ENCODE results near the gene LARGE1. TPM values are rescaled to one million over a fixed set of nuclear protein-coding genes. Genes with fewer than 3 reads are reported as not detected.

The LARGE1 gene
- total and polyA plus RNA-seq, 7 donors, result 14.9 to 91.6 (median 46.1) TPM

- Histone ChIP-seq H3K4me3 (no peak overlapping the region), H3K4me1 (peaks cover 12% of the 10 kb centered on the region), H3K27ac (no peak overlapping the region), H3K9me3 (peaks cover 9% of the 10 kb centered on the region), H3K27me3 (ENCODE audit: insufficient read depth in 3 of 3, low read length in 2 of 3) (no peaks in the 10 kb centered on the region), H3K36me3 (ENCODE audit: insufficient read depth in 1 of 2, low read depth in 1 of 2) (no peaks in the 10 kb centered on the region)
- DNase-seq (no peak), ATAC-seq (peak in 1 of 4 donors; percentile 5)
- intact Hi-C loops (cut with DNase I), result loop anchor here (2.0 to 10.0 kb wide), 5 partner anchors 52 to 592 kb away; partner anchors contain the start of gene LARGE1 (in 1 of the 2)
- TF ChIP-seq CTCF (IDR thresholded peaks at IDR 0.05), result no peak
- 72 to 87% (median 75%) methylated on average over 13 of the region's 13 CpGs for WGBS, 3 donors
These were observed 400.0 kb downstream of the LARGE1 start for GRCh38 chr22:33519974-33520903.

GRCh38 chr22:33519071-33519973, 401.0 kb downstream of the LARGE1 start:
- no peaks in the 10 kb centered on the region for H3K27me3 ChIP-seq (ENCODE audit: insufficient read depth in 3 of 3, low read length in 2 of 3)
- H3K27ac ChIP-seq, result no peak overlapping the region
- TF ChIP-seq CTCF (IDR thresholded peaks at IDR 0.05), result peak; percentile 66
- H3K9me3 ChIP-seq, result peaks cover 9% of the 10 kb centered on the region
- H3K4me3 ChIP-seq, result no peak overlapping the region
- no peaks in the 10 kb centered on the region for H3K36me3 ChIP-seq (ENCODE audit: insufficient read depth in 1 of 2, low read depth in 1 of 2)
- ATAC-seq (peak; percentile 56 to 80 (median 60)), DNase-seq (peak in 1 of 2 donors; percentile 17)
- intact Hi-C loops (cut with DNase I), result loop anchor here (2.0 to 10.0 kb wide), 5 partner anchors 53 to 593 kb away; partner anchors contain the start of gene LARGE1 (in 1 of the 2)
- WGBS, 3 donors, result 32 to 50% (median 40%) methylated on average over 13 of the region's 13 CpGs
- peaks cover 4% of the 10 kb centered on the region for H3K4me1 ChIP-seq

- DNase-seq, result no peak
- TF ChIP-seq CTCF (IDR thresholded peaks at IDR 0.05), result no peak
- ATAC-seq, result no peak
- H3K9me3 ChIP-seq, result peaks cover 9% of the 10 kb centered on the region
- H3K4me1 ChIP-seq, result peaks cover 4% of the 10 kb centered on the region
- WGBS, 3 donors, result 95 to 97% (median 97%) methylated on average over 7 of the region's 7 CpGs
- no peaks in the 10 kb centered on the region for H3K36me3 ChIP-seq (ENCODE audit: insufficient read depth in 1 of 2, low read depth in 1 of 2)
- H3K27me3 ChIP-seq (ENCODE audit: insufficient read depth in 3 of 3, low read length in 2 of 3), result no peaks in the 10 kb centered on the region
- no peak overlapping the region for H3K27ac ChIP-seq
- intact Hi-C loops (cut with DNase I), result loop anchor here (2.0 to 10.0 kb wide), 5 partner anchors 54 to 594 kb away; partner anchors contain the start of gene LARGE1 (in 1 of the 2)
- no peak overlapping the region for H3K4me3 ChIP-seq
These were observed 401.9 kb downstream of the LARGE1 start for GRCh38 chr22:33518405-33518804.

GRCh38 chr22:33515795-33516194, 404.5 kb downstream of the LARGE1 start:
- H3K4me3 ChIP-seq, result no peak overlapping the region
- intact Hi-C loops (cut with DNase I), result loop anchor here (5.0 to 10.0 kb wide), 3 partner anchors 57 to 597 kb away; partner anchors contain the start of gene LARGE1 (in 1 of the 2)
- DNase-seq, result no peak
- no peak for TF ChIP-seq CTCF (IDR thresholded peaks at IDR 0.05)
- no peaks in the 10 kb centered on the region for H3K9me3 ChIP-seq
- peaks cover 4% of the 10 kb centered on the region for H3K4me1 ChIP-seq
- H3K27ac ChIP-seq, result no peak overlapping the region
- ATAC-seq, result no peak
- no peaks in the 10 kb centered on the region for H3K27me3 ChIP-seq (ENCODE audit: insufficient read depth in 3 of 3, low read length in 2 of 3)
- WGBS, 3 donors, result 61 to 78% (median 72%) methylated on average over 8 of the region's 8 CpGs
- H3K36me3 ChIP-seq (ENCODE audit: insufficient read depth in 1 of 2, low read depth in 1 of 2), result no peaks in the 10 kb centered on the region
